ENCODE results near the gene DDX60.
"Not testable (repeated sequence)": the region's sequence is repeated elsewhere in the genome, so short reads cannot be mapped to it uniquely, and the experiment has no call there.

The DDX60 gene

GRCh38 chr4:168285850-168286249 is 32.7 kb downstream of the DDX60 start:
- DNase-seq: not testable (repeated sequence)

GRCh38 chr4:168279556-168279955 is 39.0 kb downstream of the DDX60 start:
- no peak for DNase-seq

DNA sequence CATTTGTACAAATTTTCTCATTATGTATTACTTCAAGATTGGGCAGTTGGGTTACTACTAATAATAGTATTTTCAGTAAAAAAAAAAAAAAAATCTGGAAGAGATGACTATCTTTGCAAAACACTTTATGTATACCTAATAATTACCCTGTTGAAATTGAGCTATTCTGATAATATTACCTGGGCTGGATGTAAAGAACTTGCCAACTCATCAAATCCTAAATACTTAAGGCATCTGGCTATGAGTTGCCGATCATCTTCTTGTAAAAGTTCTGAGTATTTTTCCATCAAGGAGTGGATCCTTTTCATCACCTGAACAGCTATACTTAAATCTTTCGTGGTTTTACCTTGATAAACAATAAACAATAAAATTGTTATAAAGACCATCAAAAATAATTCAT is 42.7 kb downstream of the DDX60 start:
- no peak for DNase-seq

GRCh38 chr4:168274871-168275270 is 43.7 kb downstream of the DDX60 start:
- DNase-seq: no peak

DNA sequence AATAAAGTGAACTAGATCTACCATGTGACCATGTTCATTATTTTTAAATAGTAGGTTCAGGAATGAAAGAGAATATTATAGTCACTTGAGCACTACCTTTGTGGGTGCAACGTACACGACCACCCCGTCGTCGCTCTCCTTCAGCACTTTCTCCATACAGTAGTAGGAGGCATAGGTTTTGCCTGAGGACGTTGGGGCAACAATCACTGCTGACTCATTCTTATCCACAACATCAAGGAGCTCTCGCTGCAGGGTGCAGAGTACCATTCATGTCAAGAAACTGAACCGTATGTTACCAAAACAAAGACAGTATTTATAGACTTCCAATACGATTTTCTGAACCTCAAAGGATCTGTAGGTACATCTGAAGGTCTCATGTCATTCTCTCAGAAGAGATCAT is 44.7 kb downstream of the DDX60 start:
- no peak for DNase-seq

DNA sequence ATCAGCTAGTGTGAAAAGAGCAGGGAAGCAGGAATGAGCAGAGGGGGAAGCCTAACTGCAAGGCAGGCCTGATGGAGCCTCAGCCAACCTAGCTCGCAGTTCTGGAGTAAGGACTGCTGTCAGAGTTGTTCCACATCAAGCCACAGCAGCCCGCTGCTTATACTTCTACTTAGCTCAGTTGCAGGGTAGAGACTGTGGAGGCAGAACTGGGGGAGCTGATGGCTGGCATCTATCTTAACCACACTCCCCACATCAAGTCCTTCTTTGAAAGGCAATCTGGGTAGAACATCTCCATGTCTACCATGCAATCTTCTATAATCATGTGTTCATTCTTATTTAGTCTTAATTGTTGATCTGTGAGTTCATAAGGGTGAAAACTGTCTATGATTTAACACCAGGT is 46.1 kb downstream of the DDX60 start:
- DNase-seq: no peak

DNA sequence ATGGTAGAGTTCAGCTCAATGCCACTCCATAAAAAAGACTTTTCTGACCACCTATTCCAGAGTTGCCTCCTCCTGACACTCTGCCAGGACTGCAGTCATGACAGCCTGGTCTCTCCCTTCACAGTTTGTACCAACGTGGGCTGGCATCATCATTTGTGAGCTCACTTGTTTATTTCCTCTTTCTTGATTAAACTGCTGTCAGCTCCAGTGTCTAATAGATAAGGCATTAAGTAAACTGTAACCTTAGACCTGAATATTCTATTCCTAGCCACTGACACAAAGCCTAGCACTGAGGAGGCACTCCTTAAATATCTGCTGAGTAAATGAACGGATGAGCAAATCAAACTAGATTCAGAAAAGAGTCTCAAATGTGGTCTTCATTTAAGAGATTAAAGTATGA is 48.7 kb downstream of the DDX60 start:
- no peak for DNase-seq

- DNase-seq: no peak
Measured at GRCh38 chr4:168265327-168265726, 53.2 kb downstream of the DDX60 start.

- no peak for DNase-seq
Measured at GRCh38 chr4:168264903-168265302, 53.6 kb downstream of the DDX60 start.

DNA sequence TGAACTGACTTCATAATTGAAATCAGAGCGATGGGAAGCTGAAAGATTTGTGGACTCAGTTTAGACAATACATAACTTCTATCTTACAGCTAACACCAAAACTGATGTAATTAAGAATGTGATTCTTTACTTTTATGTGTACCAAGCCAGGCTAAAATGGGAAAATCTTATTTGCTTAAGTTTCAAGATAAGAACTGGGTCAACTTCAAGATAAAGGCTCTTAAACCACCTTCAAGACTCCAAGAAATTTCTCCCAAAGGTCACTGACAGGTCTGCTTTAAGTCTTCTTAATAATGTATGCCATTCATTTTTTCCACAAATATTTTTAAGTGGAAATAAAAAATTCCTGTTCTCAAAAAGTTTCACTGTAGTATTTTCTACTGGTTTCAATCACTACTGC is 55.5 kb downstream of the DDX60 start:
- DNase-seq: no peak

- DNase-seq: no peak
Measured at GRCh38 chr4:168259096-168259495, 59.5 kb downstream of the DDX60 start.

GRCh38 chr4:168257768-168258167 is 60.8 kb downstream of the DDX60 start:
- no peak for DNase-seq

- no peak for DNase-seq
Measured at GRCh38 chr4:168248176-168248710, 70.3 kb downstream of the DDX60 start.

DNA sequence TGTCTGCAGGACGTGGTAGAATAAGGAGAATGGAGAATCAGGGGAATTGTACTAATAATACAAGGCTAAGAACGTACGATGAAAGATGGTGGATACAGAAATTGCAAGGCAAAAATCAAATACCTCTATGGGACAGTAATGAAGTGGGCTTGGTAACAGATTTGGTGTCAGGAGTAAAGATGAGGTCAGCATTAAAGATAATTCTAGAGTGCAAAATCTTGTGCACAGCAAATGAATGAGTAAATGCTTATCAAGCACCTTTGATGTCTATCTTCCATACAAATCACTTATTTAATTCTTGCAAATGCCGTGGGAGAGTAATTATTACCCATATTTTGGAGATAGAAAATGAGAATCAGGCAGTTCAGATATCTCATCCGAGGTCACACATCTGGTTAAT is 70.9 kb downstream of the DDX60 start:
- DNase-seq: no peak

DNA sequence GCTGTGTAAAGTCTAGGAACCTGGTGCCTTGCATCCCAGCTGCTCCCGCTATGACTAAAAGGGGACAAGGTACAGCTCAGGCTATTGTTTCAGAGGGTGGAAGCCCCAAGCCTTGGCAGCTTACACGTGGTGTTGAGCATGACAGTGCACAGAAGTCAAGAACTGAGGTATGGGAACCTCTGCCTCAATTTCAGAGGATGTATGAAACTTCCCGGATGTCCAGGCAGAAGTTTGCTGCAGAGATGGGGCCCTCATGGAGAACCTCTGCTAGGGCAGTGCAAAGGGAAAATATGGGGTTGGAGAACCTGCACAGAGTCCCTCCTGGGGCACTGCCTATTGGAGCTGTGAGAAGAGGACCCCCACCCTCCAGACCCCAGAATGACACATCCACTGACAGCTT is 76.6 kb downstream of the DDX60 start:
- DNase-seq: no peak

DNA sequence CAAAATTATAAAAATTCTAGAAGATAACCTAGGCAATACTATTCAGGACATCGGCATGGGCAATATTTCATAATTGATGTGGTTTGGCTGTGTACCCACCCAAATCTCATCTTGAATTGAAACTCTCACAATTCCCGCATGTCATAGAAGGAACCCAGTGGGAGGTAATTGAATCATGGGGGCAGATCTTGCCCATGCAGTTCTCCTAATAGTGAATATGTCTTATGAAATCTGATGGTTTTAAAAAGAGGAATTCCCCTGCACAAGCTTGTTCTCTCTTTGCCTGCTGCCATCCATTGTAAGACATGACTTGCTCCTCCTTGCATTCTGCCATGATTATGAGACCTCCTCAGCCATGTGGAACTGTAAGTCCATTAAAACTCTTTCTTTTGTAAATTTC is 77.7 kb downstream of the DDX60 start:
- no peak for DNase-seq

GRCh38 chr4:168221301-168221700 is 97.3 kb downstream of the DDX60 start:
- no peak for DNase-seq

- DNase-seq: no peak
Measured at GRCh38 chr4:168220893-168221292, 97.7 kb downstream of the DDX60 start.

DNA sequence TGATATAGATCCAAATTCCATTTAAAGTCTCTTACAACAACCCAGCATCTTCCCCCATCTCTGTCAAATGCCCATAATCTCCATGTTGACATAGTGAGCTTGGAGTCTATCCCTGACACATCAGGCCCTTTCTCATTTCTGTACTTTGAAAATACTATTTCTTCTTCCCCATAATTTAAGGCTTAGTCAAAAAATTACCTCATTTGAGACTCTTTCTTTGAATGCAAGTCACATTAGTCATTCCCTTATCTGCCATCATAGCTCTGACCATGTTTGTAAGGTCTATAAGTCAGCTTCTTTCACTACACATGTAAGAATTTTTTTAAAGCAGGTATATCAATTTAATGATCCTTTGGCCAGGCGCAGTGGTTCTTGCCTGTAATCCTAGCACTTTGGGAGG is 99.9 kb downstream of the DDX60 start:
- DNase-seq: no peak

- DNase-seq: not testable (repeated sequence)
Measured at GRCh38 chr4:168213511-168213910, 105.0 kb downstream of the DDX60 start.

GRCh38 chr4:168212656-168213055 is 105.9 kb downstream of the DDX60 start:
- no peak for DNase-seq

DNA sequence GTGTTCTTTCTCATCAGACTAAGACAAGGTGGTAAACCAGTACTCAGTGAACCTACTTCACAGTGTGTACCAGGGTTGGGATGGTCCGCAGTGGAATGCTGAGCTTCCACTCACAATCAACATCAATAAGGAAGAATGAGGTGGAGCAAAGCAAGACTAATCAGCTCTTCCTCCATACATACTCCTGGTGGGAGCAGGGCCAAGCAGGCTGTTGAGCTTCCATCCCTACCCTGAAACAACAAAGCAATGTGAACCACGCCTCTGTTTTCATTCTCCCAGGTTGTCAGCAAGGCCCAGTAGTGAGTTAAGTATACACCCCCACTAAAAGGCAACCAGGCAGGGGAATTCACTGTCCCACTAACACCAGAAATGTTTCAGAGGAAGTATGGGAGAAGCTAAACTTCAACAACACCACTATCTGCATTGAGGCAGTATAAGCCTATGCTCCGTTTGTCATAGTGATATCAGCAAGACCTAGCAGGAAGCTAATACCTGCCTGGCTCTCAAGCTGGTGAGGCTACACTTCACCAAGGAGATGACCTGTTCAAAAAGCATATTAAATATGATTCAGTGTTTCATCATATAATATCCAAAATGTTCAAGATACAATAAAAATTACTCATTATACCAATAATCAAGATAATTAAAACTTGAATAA is 109.5 kb downstream of the DDX60 start:
- no peak for DNase-seq

GRCh38 chr4:168203233-168203911 is 115.2 kb downstream of the DDX60 start:
- no peak for DNase-seq

DNA sequence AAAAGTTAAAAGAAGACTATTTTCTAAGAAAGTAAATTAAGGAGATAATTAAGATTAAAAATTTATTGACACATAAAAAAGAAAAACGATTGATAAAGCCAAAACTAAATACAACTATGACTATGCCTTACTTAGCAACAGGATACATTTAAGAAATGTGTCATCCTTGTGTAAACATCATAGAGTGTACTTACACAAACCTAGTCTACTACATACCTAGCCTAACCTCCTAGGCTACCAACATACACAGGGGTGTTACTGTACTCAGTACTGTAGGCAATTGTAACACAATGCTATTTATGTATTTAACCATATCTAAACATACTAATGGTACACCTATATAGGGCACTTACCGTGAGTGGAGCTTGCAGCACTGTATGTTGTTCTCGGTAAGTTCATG is 117.9 kb downstream of the DDX60 start:
- DNase-seq: no peak
